ENCODE results near the gene CYTH1. TPM values are rescaled to one million over a fixed set of nuclear protein-coding genes. Genes with fewer than 3 reads are reported as not detected.
"Not testable (repeated sequence)": the region's sequence is repeated elsewhere in the genome, so short reads cannot be mapped to it uniquely, and the experiment has no call there.

Gene CYTH1
- total RNA-seq, 1 experiment from 2014 or later = 21.7 TPM

- in situ Hi-C loops (cut with HindIII; ENCODE audit: low sequenced_read_pairs) = no loop called here
- DNase-seq (ENCODE audit: low spot score) = no peak
Observed at GRCh38 chr17:78769196-78769773, 12.8 kb downstream of the CYTH1 start.

DNA sequence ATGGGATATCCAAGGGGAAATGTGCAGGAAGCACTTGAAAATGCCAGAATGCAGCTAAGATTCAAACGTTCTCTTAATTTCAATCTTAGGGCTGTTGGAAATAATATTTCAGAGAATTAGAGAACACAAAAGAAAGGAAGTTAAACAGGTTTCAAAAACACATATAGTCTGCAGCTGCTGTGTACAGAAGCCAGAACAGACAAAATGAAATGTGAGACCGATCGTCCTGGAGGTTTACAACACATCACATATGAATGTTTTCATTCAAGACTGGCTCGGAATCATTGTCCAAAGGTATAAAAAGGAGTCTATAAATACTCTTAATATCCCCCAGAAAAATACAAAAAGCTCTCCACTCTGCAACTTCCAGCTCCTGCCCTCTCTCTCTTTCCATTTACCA, 14.3 kb downstream of the CYTH1 start:
- DNase-seq (ENCODE audit: low spot score) = no peak
- in situ Hi-C loops (cut with HindIII; ENCODE audit: low sequenced_read_pairs) = no loop called here

DNA sequence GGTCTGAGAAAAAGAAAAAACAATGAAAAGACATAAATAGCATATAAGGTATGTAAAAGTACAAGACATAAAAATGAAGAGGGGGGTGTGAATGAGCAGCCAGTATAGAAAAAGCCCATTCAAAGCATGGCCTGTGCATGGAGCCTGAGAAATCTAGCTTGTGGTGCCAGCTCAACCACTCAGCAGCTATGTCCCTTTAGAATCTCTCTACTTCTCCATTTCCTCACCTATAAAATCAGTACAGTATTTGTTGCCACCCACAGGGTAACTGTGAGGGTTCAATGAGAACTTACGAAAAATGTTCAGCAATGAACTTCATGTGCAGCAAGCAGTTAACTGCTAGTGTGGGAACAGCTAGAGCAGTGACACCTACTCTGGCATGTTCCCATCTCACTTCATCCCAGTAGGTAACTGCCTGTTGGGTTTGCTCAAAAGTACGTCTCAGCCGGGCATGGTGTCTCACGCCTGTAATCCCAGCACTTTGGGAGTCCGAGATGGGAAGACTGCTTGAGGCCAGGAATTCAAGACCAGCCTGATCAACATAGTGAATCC, 15.3 kb downstream of the CYTH1 start:
- no peak for DNase-seq (ENCODE audit: low spot score)
- in situ Hi-C loops (cut with HindIII; ENCODE audit: low sequenced_read_pairs) = no loop called here

DNA sequence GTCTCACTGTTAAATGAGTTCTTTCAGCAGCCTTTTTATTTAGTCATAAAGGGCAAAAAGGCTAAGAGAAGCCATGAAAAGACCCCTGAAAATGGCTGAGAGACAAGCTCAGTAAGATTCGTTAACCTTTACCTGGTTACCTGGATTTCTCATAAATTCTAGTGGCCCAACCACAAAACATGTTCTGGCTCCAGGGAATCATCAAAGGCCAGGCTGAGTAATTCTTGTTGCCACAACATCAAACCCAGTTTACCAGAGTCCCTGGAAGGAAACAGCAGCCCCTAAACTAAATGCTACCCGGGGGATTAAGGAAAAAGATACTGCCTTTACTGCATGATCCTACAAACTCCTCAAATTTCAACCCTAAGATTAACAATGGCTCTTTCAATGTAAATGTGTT, 15.8 kb downstream of the CYTH1 start:
- no peak for DNase-seq (ENCODE audit: low spot score)
- in situ Hi-C loops (cut with HindIII; ENCODE audit: low sequenced_read_pairs) = no loop called here

- in situ Hi-C loops (cut with HindIII; ENCODE audit: low sequenced_read_pairs) = no loop called here
- DNase-seq (ENCODE audit: low spot score) = no peak
Observed at GRCh38 chr17:78765821-78766220, 16.3 kb downstream of the CYTH1 start.

DNA sequence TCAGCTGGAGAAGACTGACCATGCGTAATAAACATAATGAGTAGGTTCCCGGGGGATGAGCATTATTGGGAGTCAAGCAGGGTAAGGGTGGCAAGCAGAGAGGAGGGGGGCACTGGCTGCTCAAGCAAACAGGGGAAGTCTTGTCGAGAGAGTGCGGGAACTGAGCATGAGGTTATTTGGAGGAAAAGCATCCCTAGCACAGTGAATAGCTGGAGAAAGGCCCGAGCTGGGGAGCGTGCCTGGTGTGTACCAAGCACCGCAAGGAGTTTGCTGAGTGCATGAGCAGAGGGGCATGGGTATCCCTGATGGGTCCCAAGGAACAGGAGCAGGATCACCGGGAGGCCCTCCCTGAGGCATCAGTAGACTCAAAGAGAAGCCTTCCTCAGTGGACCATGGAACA, 17.2 kb downstream of the CYTH1 start:
- in situ Hi-C loops (cut with HindIII; ENCODE audit: low sequenced_read_pairs) = no loop called here
- DNase-seq (ENCODE audit: low spot score) = no peak

- DNase-seq (ENCODE audit: low spot score) = no peak
- in situ Hi-C loops (cut with HindIII; ENCODE audit: low sequenced_read_pairs) = no loop called here
Observed at GRCh38 chr17:78763561-78763960, 18.5 kb downstream of the CYTH1 start.

DNA sequence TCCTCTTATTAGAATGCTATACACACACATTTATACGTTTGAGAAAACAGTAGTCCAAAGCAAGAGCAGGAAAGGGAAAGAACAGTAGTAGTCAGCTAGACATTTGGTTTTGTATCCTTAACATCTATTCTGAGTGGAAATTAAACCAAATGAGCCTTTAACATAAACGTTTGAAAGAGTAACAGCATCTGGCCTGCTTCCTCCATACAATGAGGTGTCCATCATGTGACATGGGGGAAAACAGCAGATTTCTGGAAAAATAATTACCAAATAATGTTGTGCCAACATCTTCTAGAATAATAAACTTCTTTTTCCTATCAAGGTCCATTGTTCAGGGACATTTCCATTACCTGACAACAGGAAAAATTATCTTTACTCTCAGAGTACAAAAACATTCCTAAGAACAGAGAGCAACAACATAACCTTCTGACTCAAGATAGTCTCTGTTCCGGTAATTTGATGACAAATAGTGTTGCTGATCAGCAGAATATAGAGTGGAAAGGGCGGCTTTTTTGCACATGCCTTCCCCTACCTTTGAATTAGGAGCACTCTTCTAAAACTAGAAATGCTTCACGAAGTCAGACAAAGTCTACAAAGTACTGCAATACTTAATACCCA, 20.2 kb downstream of the CYTH1 start:
- in situ Hi-C loops (cut with HindIII; ENCODE audit: low sequenced_read_pairs) = no loop called here
- no peak for DNase-seq (ENCODE audit: low spot score)

GRCh38 chr17:78759969-78760352, 22.1 kb downstream of the CYTH1 start:
- no peak for DNase-seq (ENCODE audit: low spot score)
- in situ Hi-C loops (cut with HindIII; ENCODE audit: low sequenced_read_pairs) = no loop called here

DNA sequence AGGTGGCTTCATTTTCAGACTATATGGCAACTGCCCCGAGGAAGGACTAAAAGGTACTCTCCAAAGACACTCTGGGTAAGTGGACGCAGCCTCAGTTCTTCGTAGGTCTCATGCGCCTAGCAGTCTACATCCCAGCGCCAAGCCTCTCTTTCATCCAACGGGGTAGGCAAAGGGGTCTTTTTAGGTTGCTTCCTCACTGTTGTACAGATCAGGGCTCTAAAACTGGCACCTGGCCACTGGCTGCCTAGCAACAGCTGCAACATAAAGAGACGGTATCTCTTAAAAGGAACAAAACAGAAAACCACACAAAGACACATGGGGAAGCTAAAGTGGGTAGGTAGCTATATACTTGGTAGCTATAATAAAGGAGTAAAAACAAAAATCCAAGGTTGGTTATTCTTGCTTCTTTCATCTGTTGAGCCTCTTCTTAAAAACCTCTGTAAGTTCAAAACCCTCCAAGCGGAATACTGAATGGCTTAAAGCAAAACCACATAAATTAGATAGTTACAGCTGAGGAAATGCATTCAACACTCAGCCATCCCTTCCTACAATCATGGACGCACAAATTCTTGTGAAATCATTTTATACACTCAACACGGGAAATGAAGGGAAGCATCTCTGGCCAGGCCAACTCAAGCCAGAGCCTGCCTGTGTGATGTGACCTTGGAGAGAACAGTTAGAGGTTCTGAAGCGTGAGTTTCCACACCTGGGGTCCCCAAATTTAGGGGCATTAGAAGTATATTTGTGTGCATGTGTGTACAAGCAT, 22.7 kb downstream of the CYTH1 start:
- no peak for DNase-seq (ENCODE audit: low spot score)

GRCh38 chr17:78753316-78754250, 28.5 kb downstream of the CYTH1 start:
- no peak for DNase-seq (ENCODE audit: low spot score)
- in situ Hi-C loops (cut with HindIII; ENCODE audit: low sequenced_read_pairs) = no loop called here

More for the DNA sequence above, 22.7 kb downstream of the CYTH1 start:
- in situ Hi-C loops (cut with HindIII; ENCODE audit: low sequenced_read_pairs) = no loop called here

GRCh38 chr17:78751447-78752161, 30.5 kb downstream of the CYTH1 start:
- in situ Hi-C loops (cut with HindIII; ENCODE audit: low sequenced_read_pairs) = no loop called here

GRCh38 chr17:78751000-78751399, 31.1 kb downstream of the CYTH1 start:
- DNase-seq (ENCODE audit: low spot score); in situ Hi-C loops (cut with HindIII; ENCODE audit: low sequenced_read_pairs): not testable (repeated sequence)

More at GRCh38 chr17:78751447-78752161, 30.5 kb downstream of the CYTH1 start:
- no peak for DNase-seq (ENCODE audit: low spot score)

DNA sequence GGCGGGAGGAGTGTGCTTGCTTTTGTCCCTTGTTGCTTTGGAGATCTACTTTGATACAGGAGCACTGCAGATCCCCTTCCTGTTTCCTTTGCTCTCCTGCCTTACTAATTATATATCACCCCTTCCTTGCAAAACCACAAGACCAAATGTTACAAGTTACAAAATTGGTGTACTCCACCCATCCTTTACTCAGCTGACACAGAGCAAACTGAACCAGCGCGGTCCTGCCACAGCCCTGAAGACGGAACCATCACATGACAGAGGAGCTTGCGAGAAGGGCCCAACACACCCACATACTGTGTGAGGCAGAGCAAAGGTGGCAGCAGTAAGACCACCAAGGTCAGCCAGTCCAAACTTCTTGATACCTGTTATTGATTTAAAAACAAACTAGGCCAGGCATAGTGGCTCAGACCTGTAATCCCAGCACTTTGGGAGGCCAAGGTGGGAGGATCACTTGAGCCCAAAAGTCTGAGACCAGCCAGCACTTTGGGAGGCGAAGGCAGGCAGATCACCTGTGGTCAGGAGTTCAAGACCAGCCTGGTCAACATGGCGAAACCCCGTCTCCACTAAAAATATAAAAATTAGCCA, 33.2 kb downstream of the CYTH1 start:
- no peak for DNase-seq (ENCODE audit: low spot score)

DNA sequence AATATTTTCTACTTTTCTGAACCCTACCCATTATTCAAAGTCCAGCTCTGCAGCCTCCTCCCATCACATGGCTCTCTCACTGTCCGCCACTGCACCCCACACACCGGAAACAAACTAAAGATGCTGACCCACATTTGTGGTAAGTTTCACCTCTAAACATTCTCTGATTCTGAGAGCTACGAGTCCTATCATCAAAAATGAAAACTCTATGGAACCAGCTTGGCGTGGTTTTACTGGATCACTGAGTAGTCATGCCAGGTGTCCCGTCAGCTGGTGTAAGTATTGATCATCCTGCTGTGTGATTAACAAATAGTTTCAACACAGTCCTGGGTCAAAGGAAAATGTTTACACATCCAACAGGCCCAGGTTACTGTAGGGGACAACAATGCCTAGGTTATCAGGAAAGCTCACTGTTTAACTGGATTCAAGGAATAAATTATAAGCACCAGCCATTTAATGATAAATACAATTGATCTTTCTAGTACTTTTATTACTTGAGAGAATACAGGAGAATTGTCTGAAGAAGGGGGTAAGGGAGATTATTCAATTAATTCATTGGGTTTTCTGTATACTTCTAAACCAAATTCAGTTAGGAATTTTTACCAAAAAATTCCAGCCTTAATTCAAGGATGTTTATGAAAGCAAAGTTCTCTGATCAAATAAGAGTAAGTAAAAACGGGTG, 33.9 kb downstream of the CYTH1 start:
- in situ Hi-C loops (cut with HindIII; ENCODE audit: low sequenced_read_pairs) = no loop called here

More for the DNA sequence above, 33.2 kb downstream of the CYTH1 start:
- in situ Hi-C loops (cut with HindIII; ENCODE audit: low sequenced_read_pairs) = no loop called here

DNA sequence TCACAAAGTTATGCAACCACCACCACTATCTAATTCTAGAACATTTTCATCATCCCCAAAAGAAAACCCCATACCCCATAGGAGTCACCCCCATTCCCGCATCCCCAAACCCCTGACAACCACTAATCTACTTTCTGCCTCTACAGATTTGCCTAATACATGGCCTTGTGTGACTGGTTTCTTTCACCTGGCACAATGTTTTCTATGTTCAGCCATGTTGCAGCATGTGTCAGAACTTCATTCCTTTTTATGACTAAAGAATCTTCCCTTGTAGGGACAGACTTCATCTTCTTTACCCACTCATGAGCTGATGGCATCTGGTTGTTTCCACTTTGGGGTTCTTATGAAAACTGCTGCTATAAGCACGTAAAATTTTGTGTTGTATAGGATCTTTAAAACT, 34.6 kb downstream of the CYTH1 start:
- DNase-seq (ENCODE audit: low spot score) = no peak
- in situ Hi-C loops (cut with HindIII; ENCODE audit: low sequenced_read_pairs) = no loop called here

More for the DNA sequence above, 33.9 kb downstream of the CYTH1 start:
- no peak for DNase-seq (ENCODE audit: low spot score)

GRCh38 chr17:78746949-78747269, 35.2 kb downstream of the CYTH1 start:
- no peak for DNase-seq (ENCODE audit: low spot score)
- in situ Hi-C loops (cut with HindIII; ENCODE audit: low sequenced_read_pairs) = no loop called here
